Epithelial cell of proximal tubule (primary cell): ENCODE measurements around the gene SPATA6L. TPM values are rescaled to one million over a fixed set of nuclear protein-coding genes. Genes with fewer than 3 reads are reported as not detected.

Experiments
- DNase-seq: peaks from one replicate; pipeline ENCODE4 v3.0.0-alpha.2; 2011; ENCODE audit warnings: low read depth
- H3K4me3 ChIP-seq: 2 replicates; pipeline ENCODE4 v1.5.1; 2011; ENCODE audit warnings: low read depth, mild to moderate bottlenecking, low read length
- total RNA-seq: library from RNA; depleted of rRNA; stranded (reverse); fragments of >200 nt; gene quantifications from 2 replicates; pipeline ENCODE4 v1.2.3, GENCODE V29; 2015
- TF ChIP-seq, protein P1 (sequence below): conservative IDR thresholded peaks from 2 replicates; pipeline ENCODE4 v1.5.1; 2012; ENCODE audit warnings: low read depth, mild to moderate bottlenecking, low read length

SPATA6L gene
- total RNA-seq, 1 donor from 2014 or later: 0.92 TPM

DNA sequence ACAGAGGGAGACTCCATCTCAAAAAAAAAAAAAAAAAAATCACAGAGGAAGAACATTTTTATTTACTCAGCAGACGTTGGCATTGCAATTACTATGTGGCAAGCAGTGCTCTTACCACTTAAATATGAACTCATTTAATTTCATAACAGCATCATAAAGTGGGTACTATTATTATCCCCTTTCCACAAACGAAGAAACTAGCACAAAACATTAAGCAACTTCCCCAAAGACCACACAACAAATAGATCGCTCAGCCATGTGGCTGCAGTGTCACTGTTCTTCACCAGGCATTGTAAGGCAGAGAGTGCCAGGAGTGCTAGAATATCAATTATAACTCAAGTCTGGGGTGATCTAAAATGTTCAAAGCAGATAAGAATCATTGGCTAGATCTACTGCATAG is 74.0 kb downstream of the SPATA6L start:
- DNase-seq: no peak
- TF ChIP-seq, protein P1, sequence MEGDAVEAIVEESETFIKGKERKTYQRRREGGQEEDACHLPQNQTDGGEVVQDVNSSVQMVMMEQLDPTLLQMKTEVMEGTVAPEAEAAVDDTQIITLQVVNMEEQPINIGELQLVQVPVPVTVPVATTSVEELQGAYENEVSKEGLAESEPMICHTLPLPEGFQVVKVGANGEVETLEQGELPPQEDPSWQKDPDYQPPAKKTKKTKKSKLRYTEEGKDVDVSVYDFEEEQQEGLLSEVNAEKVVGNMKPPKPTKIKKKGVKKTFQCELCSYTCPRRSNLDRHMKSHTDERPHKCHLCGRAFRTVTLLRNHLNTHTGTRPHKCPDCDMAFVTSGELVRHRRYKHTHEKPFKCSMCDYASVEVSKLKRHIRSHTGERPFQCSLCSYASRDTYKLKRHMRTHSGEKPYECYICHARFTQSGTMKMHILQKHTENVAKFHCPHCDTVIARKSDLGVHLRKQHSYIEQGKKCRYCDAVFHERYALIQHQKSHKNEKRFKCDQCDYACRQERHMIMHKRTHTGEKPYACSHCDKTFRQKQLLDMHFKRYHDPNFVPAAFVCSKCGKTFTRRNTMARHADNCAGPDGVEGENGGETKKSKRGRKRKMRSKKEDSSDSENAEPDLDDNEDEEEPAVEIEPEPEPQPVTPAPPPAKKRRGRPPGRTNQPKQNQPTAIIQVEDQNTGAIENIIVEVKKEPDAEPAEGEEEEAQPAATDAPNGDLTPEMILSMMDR: no peak
- H3K4me3 ChIP-seq: no peak overlapping the region

DNA sequence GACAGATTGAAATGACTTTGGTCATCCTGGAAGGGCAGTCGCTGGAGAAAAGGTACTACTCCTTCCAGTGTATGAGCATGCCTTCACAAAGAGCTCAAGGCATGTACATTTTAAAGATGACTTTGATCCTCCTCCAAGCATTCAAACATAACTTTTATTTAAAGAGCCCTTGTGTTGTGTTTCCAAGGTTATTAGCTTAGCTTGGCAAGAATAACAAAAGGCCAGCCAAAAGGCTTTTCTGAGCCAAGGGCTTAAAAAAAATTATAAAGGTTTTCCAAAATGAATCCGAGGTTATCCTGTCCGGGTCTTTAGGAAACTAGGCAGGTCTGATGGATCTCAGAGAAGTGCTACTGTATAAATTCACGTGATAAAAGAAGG is 75.2 kb downstream of the SPATA6L start:
- TF ChIP-seq, protein P1: no peak
- H3K4me3 ChIP-seq: no peak overlapping the region
- DNase-seq: no peak

DNA sequence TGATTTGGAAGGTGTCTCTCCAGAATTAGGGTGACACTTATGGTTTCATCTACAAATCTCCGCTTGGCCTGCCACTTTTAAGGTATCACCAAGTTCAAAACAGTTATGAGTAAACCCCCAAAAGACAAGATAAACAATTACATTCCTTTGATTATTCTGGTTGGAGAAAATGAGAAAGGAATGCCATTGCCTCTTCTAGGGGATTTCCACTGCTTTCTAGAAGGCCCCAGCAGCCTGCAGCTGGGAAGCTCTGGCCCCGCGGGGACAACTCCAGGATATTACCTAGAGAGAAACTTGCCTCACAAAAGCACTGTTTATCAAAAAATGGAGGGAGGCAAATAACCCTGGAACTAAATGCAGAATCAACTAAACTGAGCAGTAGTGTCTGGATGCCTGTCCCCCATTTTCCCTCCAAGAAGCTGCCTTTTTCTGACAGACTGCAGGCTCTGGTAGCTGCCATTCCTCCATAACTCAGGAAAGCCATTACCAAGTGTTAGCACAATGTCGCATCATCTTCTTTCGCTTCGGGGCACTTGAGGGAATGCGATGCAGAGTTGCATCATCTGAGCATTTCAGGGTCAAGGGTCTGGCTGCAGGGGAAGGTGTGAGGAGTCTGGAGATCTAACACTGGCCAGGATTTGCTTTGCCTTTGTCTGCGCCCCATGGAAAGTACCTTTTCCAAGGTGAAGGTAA is 75.7 kb downstream of the SPATA6L start:
- peak; percentile 1 for DNase-seq

DNA sequence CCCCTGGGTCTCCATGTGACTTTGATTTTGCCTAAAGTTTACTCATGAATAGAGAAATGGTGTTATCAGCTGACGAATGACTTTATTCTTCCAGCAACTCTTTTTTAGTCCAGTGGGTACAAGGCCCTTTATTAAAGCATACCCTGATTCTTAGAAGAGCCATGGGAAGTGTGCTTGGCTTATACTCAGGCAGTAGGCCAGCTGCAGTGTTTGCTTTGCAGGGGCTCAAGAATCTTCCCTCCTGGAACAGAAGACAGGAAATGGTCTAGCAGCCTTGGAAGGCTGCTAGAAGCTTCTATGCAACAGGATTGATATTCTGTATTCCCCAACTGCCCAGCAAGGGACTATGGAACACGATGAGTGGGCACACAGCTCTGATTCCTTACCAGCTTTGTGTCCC is 77.6 kb downstream of the SPATA6L start:
- TF ChIP-seq, protein P1: no peak
- H3K4me3 ChIP-seq: no peak overlapping the region
- DNase-seq: no peak

More for the DNA sequence above, 75.7 kb downstream of the SPATA6L start:
- H3K4me3 ChIP-seq: no peak overlapping the region
- TF ChIP-seq, protein P1: no peak

DNA sequence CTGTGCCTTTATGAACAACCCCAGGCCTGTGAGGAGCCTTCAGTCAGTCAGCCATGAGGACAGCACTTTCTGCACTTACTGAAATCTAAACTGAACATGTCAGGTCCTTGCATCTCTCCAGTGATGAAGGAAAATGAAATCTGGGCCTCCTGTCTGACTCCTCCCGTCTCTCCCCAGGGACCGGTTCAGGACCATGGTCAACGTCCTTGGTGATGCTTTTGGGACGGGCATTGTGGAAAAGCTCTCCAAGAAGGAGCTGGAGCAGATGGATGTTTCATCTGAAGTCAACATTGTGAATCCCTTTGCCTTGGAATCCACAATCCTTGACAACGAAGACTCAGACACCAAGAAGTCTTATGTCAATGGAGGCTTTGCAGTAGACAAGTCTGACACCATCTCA is 81.1 kb downstream of the SPATA6L start:
- no peak overlapping the region for H3K4me3 ChIP-seq
- DNase-seq: no peak
- TF ChIP-seq, protein P1: no peak

DNA sequence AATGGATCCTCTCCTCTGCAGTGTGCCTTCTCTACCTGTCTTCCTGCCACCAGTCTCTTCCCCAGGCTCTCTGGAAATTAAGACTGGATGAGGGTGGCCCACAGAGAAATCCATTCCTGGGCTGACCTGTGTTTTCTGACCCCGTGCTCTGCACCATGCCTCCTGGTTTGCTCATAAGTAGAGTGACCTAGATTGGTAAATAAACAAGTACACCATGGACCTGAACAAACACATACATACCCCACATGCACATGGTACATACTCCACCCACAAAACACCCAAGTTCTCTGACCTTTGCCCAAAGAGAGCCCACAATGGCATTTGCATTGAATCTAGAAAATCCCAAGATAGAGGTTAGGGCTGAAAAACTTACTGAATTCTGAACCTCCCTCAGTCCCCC is 81.6 kb downstream of the SPATA6L start:
- no peak overlapping the region for H3K4me3 ChIP-seq
- TF ChIP-seq, protein P1: no peak
- DNase-seq: no peak

DNA sequence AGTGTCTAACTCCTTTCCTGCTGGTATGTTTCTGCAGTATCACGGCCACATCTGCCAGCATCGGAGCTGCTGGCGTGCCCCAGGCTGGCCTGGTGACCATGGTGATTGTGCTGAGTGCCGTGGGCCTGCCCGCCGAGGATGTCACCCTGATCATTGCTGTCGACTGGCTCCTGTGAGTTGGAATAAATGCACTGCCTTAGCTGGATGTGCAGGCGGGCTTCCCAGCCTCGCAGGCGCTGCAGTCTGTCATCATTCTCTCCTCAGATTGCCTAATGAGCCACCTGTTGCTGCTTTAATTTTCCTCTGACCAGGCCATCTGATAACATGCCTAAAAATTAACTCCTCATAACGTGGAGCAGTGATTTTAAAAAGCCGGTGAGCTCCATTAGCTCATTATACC is 83.3 kb downstream of the SPATA6L start:
- TF ChIP-seq, protein P1: no peak
- H3K4me3 ChIP-seq: no peak overlapping the region
- no peak for DNase-seq
